Esophagus mucosa (tissue), 1 donor: ENCODE results near the gene HDAC8. TPM values are rescaled to one million over a fixed set of nuclear protein-coding genes. Genes with fewer than 3 reads are reported as not detected.
"Not testable (repeated sequence)": the region's sequence is repeated elsewhere in the genome, so short reads cannot be mapped to it uniquely, and the experiment has no call there.

ENCODE experiments used
- ATAC-seq: fragments of 200-7000 bp; cut with Tn5 transposase; one replicate; pipeline ENCODE4 v1.9.1; 2020
- total RNA-seq: library from RNA; stranded (reverse); gene quantifications from one replicate; pipeline ENCODE4 v1.2.4, GENCODE V29; 2023
- donor health status: DM: yes; HTN: yes; CAD: no.

HDAC8 gene
- total RNA-seq, 1 donor from 2014 or later, result 17.9 TPM

DNA sequence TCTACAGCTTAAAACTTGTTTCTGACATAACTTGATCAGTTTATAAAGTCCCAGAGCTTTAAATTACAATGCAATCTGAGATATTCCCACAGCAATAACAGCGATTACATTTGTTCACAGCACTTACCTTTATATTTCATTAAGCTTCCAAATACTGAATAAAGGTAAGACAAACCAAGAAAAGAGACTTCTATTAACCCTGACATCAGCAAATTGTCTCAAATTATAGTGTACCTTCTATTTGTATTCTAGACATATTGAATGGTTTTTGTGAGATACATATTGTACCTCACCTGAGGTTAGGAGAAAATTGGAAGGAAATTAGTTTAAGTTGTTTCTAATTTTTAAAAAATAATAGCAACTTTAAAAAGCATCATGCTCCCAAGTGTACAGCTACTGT lies 111.9 kb downstream of the HDAC8 start:
- ATAC-seq, result no peak

DNA sequence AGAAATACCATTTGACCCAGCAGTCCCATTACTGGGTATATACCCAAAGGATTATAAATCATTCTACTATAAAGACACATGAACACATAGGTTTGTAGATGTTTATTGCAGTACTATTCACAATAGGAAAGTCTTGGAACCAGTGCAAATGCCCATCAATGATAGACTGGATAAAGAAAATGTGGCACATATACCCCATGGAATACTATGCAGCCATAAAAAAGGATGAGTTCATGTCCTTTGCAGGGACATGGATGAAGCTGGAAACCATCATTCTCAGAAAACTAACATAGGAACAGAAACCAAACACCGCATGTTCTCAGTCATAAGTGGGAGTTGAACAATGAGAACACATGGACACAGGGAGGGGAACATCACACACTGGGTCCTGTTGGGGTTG lies 123.6 kb downstream of the HDAC8 start:
- ATAC-seq, result not testable (repeated sequence)

DNA sequence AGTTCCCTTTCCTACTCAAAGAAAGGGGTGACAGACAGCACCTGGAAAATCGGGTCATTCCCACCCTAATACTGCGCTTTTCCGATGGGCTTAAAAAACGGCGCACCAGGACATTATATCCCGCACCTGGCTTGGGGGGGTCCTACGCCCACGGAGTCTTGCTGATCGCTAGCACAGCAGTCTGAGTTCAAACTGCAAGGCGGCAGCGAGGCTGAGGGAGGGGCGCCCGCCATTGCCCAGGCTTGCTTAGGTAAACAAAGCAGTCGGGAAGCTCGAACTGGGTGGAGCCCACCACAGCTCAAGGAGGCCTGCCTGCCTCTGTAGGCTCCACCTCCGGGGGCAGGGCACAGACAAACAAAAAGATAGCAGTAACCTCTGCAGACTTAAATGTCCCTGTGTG lies 131.9 kb downstream of the HDAC8 start:
- not testable (repeated sequence) for ATAC-seq

DNA sequence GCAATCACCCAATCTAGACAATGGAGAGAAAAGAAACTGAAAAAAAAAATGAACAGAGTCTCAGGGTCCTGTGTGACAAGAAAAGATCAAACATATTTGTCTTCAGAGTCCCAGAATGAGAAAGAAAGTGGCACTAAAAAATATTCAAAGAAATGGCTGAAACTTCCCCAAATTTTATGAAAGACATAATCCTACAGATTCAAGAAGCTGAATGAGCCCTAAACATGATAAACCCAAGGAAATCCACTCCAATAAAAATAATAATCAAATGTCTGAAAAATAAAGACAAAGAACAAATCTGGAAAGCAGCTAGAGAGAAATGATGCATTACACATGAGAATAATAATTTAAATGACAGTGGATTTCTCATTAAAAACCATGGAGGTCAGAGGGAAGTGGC lies 136.6 kb downstream of the HDAC8 start:
- ATAC-seq, result no peak

DNA sequence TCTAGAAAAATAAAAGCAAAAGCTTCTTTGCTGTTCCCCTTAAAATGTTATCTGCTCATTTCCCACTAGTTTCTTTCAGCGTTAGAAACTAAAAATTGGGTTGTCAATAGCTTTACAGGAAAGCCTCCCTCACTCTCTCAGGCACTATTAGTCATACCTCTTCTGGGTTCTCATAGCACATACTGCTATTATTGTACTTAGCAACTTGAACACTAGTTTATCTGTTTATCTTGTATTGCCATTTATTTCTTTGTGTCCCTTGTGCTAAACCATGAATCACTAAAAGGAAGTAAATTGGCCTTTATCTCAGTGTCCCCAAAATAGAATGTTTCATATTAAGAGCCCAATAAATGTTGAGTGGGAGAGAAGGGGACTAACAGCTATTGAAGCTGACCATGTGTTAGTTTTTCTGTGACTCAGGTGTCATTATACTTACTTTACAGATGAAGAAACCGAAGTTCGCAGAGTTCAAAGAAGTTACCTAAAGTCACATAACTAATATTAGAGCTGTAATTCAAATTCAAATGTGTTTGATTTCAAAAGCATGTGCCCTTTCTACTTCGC lies 142.2 kb downstream of the HDAC8 start:
- ATAC-seq, result no peak

DNA sequence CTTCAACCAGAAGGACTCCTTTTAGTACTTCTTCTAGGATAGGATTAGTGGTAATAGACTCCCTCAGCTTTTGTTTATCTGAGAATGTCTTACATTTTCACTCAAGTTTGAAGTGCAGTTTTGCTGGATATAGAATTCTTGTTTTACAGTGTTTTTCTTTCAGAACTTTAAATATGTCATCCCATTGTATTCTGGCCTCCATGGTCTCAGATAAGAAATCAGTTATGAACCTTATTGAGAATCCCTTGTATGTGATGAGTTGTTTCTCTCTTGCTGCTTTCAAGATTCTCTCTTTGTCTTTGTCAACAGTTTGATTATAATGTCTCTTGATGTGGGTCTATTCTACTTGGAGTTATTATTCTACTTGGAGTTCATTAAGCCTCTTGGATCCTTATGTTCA lies 150.8 kb downstream of the HDAC8 start:
- no peak for ATAC-seq

DNA sequence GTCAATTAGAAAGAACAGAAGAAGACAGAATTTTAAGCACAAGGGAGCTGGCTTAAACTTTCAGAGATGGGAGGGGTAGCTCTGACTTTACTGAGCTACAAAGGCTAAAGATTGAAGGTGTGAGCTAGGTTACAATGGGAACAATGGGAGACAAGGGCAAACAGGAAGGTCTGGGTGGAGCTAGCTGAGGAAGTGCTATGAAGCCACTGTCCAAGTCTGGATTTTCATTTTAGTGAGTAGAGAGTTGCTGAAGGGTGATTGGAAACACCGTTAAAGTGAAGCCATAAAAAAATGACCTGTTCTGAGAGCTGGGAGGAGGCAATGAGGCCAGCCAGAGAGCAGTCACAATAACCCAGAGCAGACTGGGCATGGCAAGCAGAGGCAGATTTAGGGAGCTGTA lies 162.7 kb downstream of the HDAC8 start:
- ATAC-seq, result no peak

DNA sequence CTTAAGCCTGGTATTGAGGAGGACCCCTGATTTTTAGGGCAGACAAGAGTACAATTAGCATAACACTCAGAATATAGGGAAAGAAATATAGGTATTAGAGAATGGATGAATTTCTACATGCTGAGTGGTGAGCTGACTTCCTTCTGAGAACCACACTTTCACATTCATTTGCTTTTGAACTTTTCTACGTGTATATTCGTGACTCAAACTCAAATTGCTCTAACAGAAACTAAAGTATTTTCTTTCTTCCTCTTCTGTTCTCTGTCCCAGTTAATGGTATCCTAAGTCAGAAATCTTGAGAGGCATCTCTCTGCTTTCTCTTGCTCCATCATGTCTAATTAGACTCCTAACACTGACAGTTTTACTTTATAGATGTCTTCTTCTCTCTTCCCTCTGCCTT lies 163.8 kb downstream of the HDAC8 start:
- ATAC-seq, result no peak

DNA sequence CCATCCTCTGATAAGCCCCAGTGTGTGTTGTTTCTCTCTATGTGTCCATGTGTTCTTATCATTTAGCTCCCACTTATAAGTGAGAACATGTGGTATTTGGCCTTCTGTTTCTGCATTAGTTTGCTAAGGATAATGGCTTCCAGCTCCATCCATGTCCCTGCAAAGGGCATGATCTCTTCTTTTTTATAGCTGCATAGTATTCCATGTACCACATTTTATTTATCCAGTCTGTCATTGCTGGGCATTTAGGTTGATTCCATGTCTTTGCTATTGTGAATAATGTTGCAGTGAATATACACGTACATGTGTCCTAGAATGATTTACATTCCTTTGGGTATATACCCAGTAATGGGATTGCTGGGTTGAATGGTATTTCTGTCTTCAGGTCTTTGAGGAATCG lies 167.5 kb downstream of the HDAC8 start:
- ATAC-seq, result not testable (repeated sequence)

DNA sequence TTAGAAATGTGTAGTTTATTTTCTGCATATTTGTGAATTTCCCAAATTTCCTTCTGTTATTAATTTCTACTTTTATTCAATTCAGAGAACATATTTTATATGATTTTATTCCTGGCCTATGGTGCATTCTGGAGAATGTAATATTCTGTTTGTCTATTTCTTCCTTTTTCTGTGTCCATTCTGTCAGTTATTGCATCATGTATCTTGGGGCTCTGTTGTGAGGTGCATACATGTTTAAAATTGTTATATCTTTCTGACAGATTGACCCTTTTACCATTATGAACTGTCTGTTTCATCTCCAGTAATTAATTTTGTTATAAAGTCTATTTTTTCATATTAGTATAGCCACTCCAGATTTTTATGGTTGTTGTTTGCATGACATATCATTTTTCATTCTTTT lies 170.0 kb downstream of the HDAC8 start:
- ATAC-seq, result no peak

DNA sequence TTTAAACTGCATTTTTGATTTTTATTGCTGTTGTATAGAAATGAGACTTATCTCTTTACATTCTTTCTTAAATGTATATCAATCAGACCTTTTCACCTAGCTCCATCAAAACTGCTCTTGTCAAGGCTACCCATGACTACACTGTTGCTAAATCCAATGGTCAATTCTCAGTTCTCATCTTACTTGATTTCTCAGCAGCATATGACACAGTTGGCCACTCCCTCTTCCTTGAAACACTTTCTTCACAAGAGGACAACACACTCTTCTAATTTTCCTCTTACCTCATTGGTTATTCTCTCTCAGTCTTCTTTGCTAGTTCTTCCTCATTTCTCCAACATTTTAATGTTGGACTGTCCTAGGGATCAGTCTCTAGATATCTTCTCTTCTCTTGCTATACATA lies 172.8 kb downstream of the HDAC8 start:
- no peak for ATAC-seq

DNA sequence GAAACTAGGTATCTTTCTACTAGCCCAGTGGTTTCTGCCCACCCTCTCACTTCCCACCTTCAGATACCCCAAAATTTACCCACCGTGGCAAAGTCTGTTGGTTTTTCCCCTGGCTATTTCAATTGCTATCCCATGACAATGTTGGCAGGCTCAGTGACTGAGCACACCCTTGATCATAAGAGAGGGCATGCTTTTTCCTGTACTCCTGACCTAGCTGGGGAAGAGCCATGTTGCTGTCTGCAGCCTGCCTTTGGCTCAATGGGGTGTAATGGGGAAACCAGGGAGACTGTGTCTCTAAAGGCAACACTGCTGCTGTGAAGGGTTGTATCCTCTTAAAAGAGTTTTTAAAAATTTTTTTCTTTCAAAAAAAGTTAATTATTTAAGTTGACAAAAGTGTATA lies 176.5 kb downstream of the HDAC8 start:
- no peak for ATAC-seq

DNA sequence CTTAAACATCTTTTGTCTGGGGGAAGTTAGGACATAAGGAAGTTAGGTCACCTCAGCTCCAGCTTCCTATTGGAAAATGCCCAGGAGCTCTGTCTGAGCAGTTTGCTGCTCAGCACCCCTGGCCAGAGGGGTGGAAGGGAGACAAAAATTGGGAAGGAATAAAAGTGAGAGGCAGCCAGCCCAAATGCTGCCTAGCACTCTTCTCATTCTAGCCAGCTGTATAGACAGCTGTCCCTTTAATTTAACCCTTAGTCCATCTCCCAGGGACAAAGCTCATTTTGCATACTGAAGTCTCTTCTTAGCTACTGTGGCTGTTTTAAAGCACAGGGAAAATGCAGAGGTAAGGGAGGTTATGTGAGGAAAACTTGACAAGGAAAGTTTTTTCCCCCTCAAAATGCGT lies 177.4 kb downstream of the HDAC8 start:
- ATAC-seq, result no peak

DNA sequence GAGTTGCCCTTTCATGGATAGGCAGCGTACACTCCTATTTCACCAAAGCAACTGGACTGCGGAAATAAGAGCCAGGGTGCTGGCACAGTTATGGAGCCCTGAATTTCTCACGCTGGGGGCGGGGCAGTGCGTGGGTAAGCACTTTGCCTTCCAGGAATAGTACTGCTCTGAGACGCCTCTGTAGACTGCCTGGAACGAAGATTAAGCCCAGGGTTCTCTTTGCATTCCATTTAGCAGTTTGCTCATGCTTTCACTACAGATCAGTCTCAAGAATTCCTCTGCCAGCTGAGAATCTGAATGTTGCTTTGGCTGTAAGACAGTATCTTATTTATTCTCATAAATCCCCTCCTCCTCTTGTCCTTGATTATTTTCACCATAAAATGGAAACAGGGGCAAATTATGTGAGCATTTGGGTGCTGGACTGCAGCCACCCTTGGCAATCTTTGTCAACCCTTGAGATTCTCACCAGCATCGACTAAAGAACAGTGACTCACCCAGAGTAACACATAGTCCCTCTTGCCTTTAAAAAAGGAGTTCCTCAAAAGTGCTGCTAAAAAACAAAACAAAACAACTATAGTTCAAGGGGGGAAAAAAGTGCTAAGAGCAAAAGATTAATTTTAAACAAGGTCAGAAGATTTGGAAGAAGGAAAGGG lies 178.0 kb downstream of the HDAC8 start:
- no peak for ATAC-seq

DNA sequence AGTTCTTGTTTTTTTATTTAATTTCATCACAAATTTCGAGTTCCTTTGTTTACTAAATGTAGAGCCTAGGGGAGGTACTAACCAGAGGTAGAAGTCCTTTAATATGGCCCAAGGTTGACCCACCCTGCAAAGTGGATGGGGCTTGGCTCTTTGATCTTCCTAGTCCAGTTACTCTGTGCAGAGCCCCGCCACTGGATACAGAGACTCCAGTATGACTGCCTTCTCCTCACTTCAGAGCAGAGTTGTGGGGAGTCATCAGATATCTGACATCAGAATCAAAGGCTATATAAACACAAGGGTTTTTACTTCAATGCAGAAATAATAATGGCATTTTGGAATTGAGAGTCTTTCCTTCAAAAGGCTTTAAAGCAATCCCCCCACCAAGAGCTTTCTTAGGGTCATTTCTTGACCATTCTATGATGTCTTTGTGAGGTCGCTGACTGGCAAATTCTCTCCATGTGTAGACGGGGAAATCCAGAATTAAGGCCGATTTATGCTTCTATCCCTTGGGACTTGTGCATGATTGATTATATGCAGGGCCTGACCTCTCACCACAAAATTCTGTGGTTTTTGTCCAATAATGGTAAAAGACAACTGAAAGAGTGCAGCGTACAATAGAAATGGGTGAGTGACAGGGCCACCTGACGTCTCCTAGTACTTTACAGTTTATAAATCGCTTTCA lies 178.7 kb downstream of the HDAC8 start:
- ATAC-seq, result no peak

DNA sequence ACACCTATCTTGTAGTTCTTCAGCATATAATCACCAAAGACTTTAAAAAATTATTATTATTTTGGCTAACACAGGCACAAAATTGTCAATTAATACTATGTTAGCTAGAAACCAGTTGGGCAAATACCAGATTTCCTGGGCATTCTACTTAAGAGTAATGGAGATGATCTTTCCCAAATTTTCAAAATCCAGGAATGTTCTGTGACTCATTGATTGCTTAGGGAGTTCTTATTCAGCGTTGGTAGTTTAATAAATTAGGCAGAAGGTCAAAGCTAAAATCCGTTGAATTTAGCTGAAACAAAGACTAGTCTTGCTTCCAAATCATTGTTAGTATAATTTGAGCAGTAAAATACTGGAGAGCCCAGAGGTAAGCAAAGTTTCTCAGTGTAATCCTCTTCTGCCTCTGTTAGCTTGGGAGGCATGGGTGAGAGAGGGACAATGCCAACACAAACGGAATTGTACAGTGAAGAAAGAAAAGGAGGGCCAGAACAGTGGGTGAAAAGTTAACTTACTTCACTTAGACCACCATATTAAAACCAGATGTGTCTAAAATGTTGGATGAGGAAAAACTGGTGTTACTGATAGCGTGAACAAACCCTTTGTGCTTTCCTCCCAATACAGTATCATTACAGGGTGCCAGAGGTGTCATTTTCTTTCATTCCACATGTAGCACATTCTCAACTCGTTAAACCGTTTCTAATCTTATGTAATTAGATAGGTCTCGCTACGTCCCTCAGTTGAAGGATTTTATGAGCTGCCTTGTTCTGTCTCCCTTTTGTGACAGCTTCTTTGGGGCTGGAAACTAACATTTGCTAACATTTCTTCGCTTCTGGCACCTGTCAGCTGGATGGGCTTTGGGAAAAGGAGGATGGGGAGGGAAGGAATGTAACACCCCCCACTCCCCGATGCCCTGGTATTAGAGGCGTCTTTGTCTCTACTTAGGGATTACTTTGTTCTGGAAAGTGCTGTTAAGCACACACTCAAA lies 179.5 kb downstream of the HDAC8 start:
- ATAC-seq, result no peak

DNA sequence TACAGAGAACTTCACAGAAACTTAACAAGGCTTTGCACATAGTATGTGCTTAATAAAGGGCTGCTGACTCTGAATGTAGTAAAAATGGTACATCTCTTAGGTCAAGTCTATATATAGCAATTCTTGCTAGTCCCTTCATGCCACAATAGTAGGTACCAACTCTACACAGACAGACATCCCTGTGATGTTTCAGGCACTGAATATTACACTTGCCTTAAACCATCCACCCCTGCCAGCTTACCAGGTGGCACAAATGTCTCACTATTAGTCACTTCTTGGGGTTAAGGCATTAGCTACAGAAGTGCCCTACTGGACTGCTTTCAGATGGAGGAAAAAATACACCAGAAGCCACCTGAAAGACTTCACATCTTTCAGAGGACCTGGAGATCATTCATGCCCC lies 180.6 kb downstream of the HDAC8 start:
- no peak for ATAC-seq

DNA sequence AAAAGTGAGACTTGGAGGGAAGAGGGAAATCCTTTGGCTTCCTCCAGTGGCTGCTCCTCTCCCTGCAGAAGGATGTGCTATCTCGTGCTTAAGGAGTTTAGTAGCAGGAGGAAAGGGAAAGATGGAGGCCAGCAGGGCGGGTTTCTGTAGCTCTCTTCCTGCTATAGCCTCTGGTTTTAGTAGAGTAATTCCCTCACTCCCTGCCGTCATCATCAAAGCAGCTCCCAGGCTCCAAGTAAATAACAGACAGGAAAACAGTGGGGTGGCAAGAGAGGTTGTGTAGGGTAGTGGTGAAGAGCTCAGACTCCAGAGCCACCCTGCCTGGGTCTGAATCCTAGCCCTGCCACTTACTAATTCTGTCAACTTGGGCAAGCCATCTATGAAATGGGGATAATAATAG lies 185.4 kb downstream of the HDAC8 start:
- no peak for ATAC-seq

DNA sequence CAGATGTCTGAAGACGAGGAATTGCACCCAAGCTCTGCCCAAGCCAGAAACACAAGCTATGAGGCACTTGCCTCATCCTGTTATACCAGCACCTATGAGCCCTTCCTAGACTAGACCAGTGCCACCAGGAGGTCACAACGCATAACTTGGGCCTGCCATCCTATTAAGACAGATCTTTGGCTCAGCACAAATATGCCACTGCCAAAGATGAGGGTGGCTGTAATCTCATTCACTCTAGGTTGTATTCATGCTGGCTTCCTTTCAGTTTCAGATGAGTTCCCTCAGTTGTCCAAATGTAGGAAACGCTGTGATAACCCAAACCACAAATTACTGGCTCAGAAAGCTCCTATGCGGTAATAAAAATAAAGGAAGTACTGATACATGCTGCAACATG lies 190.4 kb downstream of the HDAC8 start:
- peak; percentile 78 for ATAC-seq

DNA sequence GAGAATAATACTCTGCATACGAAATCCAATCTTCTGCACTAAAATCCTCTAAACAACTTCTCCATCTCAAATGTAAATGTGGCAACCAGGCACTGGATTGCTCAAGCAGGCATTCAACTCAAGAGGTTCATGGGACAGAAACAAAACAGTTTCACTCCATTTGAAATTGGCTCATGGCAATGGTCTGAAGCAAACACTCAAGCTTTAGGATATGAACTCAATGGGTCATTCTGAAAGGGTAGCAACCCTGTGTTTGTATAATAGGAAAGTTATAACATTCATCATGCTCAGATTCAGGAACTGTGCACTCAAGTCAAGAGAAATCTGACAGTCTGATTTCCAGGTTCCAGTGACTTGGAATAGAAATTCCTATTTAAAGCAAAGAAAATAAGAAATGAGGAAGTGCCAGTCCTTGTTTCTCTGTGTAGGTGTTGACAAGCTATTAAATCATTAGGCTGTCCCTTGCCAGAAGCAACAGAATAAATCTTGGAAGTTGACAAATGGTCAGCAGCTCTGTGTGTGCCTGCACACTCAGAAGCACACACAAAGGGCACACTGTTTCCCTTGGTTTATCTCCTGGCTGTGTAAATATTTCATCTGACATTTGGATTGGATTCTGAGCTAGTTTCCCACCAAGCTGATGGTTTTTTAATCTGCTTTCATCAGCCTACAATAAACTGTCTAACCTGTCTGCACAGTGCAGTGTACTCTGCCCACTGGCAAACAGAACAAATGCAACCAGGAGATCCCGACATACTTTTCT lies 191.0 kb downstream of the HDAC8 start:
- peak; percentile 32 for ATAC-seq

DNA sequence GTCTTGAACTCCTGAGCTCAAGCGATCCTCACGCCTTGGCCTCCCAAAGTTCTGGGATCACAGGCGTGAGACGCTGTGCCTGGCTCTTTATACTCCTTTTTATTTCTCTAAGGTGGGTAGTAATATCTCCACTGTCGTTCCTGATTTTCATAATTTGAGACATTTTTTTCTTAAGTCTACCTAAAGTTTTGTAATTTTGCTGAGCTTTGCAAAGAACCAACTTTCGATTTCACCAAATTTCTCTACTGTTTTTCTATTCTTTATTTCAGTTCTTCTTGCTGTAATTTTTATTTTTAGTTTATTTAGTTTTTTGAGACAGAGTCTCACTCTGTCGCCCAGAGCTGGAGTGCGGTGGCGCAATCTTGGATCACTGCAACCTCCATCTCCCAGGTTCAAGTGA lies 196.5 kb downstream of the HDAC8 start:
- ATAC-seq, result no peak

DNA sequence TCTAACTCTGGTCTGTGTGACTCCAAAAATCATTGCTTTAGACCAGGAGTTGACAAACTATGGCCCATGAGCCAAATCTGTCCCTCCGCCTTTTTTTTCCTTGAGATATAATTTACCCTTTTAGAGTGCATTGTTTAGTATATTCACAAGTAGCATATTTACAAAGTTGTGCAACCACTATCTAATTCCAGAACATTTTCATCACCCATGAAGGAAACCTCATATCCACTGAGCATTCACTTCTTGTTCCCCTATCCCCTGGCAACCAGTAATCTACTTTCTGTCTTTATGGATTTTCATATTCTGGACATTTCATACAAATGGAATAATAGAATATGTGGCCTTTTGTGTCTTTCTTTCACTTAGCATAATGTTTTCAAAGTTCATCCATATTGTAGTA lies 199.5 kb downstream of the HDAC8 start:
- ATAC-seq, result no peak
